ENCODE results near the gene SMAD9.

Gene SMAD9

DNA sequence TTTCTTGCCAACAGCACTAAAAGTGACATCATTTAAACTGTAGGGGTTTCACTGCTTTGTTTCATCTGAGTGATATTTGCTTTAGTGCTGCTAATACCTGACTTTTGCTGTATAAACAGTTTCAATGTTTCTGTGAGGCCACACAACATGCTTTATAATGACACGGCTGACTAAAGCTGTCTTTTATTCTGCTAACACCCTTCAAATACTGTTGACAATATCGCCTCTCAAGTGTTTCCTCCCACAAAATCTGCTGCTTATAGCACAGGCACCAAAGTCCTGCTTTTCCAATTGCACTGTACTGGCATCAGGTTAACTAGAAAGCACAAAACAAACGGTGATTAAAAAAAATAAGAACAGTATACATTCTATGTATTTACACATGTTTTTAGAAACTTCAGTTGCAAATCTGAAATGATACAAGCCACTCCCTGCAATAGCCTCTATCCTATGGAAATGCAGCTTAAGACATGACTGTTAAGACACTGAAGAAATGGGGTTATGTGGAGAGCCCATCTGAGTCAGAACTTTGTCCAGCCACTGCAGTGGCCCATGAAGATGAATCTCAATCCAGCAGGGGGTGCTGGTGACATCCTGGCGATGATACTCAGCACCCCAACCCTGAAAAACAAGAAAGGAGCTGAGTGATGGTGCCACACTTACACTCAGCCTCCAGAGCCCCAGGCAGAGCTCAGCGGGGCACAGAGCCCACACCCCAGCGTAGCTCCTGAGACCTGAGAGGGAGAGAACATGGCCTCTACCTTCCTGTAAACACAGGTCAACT is 71.6 kb downstream of the SMAD9 start:
- no peaks in the 10 kb centered on the region for H3K4me1 ChIP-seq
- TF ChIP-seq Cebpa-rat (IDR thresholded peaks at IDR 0.05) = no peak
- no peak overlapping the region for H3K27ac ChIP-seq
- H3K9me3 ChIP-seq = no peaks in the 10 kb centered on the region
- peaks cover 6% of the 10 kb centered on the region for H3K36me3 ChIP-seq
- no peak overlapping the region for H3K4me3 ChIP-seq
- H3K4me2 ChIP-seq = no peak overlapping the region
- no peaks in the 10 kb centered on the region for H4K20me1 ChIP-seq
- no peaks in the 10 kb centered on the region for H3K27me3 ChIP-seq
- H3K9ac ChIP-seq = no peak overlapping the region

DNA sequence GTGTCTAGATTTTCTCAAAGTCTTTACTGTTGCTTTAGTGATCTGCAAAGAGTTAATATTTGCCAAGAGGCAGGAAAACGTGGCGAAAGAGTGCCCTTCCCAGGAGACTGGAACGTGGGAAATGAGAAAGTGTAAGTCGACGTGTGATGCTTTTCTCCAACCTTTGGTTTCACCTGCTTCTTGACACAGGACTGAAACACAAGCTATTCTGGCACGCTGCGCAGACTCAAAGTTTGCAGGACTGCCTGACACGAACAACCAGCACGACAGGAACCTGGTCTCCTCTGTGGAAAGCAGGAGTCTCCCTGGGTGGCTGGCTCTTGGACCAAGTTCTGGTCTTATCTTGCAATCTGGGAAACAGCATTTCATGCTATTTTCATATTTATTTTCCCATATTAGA is 72.4 kb downstream of the SMAD9 start:
- no peaks in the 10 kb centered on the region for H3K27me3 ChIP-seq
- TF ChIP-seq Cebpa-rat (IDR thresholded peaks at IDR 0.05) = no peak
- no peaks in the 10 kb centered on the region for H4K20me1 ChIP-seq
- no peak overlapping the region for H3K4me2 ChIP-seq
- no peaks in the 10 kb centered on the region for H3K9me3 ChIP-seq
- peaks cover 6% of the 10 kb centered on the region for H3K36me3 ChIP-seq
- H3K9ac ChIP-seq = no peak overlapping the region
- H3K4me3 ChIP-seq = no peak overlapping the region
- no peak overlapping the region for H3K27ac ChIP-seq
- H3K4me1 ChIP-seq = no peaks in the 10 kb centered on the region

- no peaks in the 10 kb centered on the region for H4K20me1 ChIP-seq
- H3K4me2 ChIP-seq = no peak overlapping the region
- H3K4me3 ChIP-seq = no peak overlapping the region
- no peak overlapping the region for H3K9ac ChIP-seq
- peaks cover 28% of the 10 kb centered on the region for H3K36me3 ChIP-seq
- no peak overlapping the region for H3K27ac ChIP-seq
- TF ChIP-seq Cebpa-rat (IDR thresholded peaks at IDR 0.05) = no peak
- peaks cover 16% of the 10 kb centered on the region; the same call in 1 of the 2 replicates for H3K4me1 ChIP-seq
- H3K27me3 ChIP-seq = no peaks in the 10 kb centered on the region
- H3K9me3 ChIP-seq = no peaks in the 10 kb centered on the region
These were observed 78.6 kb downstream of the SMAD9 start for GRCh38 chr13:36841391-36841790.

DNA sequence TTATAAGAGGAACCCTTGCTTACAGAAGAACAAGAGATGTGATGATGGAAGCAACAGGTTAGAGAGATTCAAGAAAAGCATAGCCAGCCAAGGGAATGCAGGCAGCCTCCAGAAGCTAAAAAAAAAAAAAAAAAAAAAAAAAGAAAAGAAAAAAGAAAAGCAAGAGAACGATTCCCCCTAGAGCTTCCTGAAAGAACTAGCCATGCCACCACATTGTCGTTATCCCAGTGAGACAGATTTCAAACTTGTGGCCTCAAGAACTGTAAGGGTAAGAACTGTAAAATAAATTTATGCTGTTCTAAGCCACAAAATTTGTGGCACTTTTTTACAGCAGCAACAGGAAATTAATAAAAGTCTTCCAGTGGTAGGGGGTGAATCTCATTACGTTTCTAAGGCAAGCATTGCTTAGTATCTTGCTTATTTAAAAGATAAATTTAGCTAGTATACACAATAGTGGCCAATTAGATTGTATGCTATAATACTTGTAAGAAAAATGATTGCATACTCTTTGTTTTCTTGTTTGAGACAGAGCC is 79.3 kb downstream of the SMAD9 start:
- Histone ChIP-seq H4K20me1 (no peaks in the 10 kb centered on the region), H3K4me3 (no peak overlapping the region), H3K9me3 (no peaks in the 10 kb centered on the region), H3K4me1 (peaks cover 16% of the 10 kb centered on the region; the same call in 1 of the 2 replicates), H3K9ac (no peak overlapping the region), H3K27me3 (no peaks in the 10 kb centered on the region), H3K4me2 (no peak overlapping the region), H3K27ac (no peak overlapping the region), H3K36me3 (peaks cover 33% of the 10 kb centered on the region)
- TF ChIP-seq Cebpa-rat (IDR thresholded peaks at IDR 0.05) = no peak

DNA sequence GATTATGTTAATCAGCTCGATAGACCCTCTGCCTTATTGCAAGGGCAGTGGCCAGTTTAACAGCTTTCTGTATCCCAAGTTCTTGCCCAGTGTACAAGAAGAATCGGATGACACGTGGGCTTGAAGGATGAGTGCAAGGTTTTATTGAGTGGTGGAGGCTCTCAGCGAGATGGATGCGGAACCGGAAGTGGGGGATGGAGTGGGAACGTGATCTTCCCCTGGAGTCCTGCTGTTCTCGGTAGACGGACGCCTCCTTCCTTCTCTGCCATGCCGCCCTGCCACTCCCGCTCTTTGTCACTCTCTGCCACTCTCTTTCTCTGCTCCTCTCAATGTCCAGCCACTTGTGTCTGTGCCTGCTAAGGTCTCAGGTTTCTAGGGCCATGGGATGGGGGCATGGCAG is 80.1 kb downstream of the SMAD9 start:
- Histone ChIP-seq H3K27me3 (no peaks in the 10 kb centered on the region), H4K20me1 (no peaks in the 10 kb centered on the region), H3K4me2 (peak overlapping the region; percentile 20; the same call in 1 of the 2 replicates), H3K27ac (no peak overlapping the region), H3K4me1 (peaks cover 16% of the 10 kb centered on the region; the same call in 1 of the 2 replicates), H3K4me3 (no peak overlapping the region), H3K9me3 (no peaks in the 10 kb centered on the region), H3K9ac (no peak overlapping the region), H3K36me3 (peaks cover 33% of the 10 kb centered on the region)
- no peak for TF ChIP-seq Cebpa-rat (IDR thresholded peaks at IDR 0.05)

DNA sequence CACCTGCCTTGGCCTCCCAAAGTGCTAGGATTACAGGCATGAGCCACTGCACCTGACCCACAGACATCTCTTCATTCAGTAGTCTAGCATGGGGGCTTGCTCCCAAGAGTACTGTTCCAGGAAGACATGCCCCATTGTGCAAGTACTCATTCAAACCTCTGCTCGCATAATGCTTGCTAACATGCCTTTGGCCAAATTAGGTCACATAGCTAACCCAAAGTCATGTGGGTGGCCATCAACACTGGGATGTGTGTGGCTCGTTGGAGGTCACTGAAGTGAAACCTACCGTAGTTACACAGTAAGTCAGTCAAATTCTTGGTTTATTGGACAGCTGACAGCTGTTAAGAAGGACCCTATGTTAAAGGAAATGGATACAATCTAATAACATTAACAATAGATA is 80.8 kb downstream of the SMAD9 start:
- no peak overlapping the region for H3K9ac ChIP-seq
- no peak overlapping the region for H3K4me3 ChIP-seq
- H3K36me3 ChIP-seq = peaks cover 33% of the 10 kb centered on the region
- no peaks in the 10 kb centered on the region for H4K20me1 ChIP-seq
- H3K4me2 ChIP-seq = peak overlapping the region; percentile 20; the same call in 1 of the 2 replicates
- H3K4me1 ChIP-seq = peaks cover 16% of the 10 kb centered on the region; the same call in 1 of the 2 replicates
- H3K9me3 ChIP-seq = no peaks in the 10 kb centered on the region
- H3K27me3 ChIP-seq = no peaks in the 10 kb centered on the region
- TF ChIP-seq Cebpa-rat (IDR thresholded peaks at IDR 0.05) = no peak
- no peak overlapping the region for H3K27ac ChIP-seq

DNA sequence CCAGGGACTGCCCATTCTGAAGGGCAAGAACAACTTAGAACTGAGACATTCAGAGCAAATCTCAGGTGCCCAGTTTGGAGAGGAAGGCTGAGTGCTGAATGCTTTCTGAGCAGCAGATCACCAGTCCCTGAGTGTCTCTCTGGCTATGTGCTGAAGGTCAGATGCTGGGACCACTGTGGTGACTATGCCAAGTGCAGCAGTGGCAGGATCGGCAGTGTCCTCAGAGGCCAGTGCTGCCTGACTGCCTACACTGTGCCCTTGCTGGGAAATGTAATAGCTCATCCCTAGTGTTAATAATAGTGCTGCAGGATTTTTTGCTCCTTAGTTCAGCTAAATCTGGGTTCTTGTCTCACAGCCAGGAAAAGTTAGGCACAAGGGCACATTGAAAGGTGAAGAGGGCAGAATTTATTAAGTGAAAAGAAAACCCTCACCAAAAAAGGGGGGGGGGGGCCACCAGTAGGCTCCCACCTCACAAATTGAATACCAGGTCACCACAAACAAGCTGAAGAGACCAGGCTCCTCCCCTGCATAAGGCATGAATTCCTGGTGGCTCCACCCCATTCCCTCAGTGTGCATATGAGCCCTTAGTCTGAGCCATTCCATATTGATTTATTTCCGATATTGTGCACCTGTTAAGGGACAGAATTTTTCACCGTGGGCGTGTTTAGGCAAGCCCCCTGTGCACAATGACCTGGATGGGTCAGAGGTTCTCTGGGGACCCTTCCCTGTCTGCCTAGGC is 82.5 kb downstream of the SMAD9 start:
- Histone ChIP-seq H3K27ac (no peak overlapping the region), H3K9ac (no peak overlapping the region), H3K36me3 (peaks cover 31% of the 10 kb centered on the region), H3K4me2 (no peak overlapping the region), H3K4me3 (no peak overlapping the region), H3K4me1 (peaks cover 16% of the 10 kb centered on the region; the same call in 1 of the 2 replicates), H3K9me3 (no peaks in the 10 kb centered on the region), H4K20me1 (no peaks in the 10 kb centered on the region), H3K27me3 (no peaks in the 10 kb centered on the region)
- TF ChIP-seq Cebpa-rat (IDR thresholded peaks at IDR 0.05) = no peak

- no peak for TF ChIP-seq Cebpa-rat (IDR thresholded peaks at IDR 0.05)
- Histone ChIP-seq H3K9me3 (no peaks in the 10 kb centered on the region), H3K27ac (no peak overlapping the region), H3K4me3 (no peak overlapping the region), H3K4me2 (no peak overlapping the region), H3K27me3 (no peaks in the 10 kb centered on the region), H3K4me1 (peaks cover 10% of the 10 kb centered on the region; the same call in 1 of the 2 replicates), H3K9ac (no peak overlapping the region), H3K36me3 (peaks cover 53% of the 10 kb centered on the region), H4K20me1 (no peaks in the 10 kb centered on the region)
These were observed 85.7 kb downstream of the SMAD9 start for GRCh38 chr13:36834299-36834698.

GRCh38 chr13:36831291-36831690 is 88.7 kb downstream of the SMAD9 start:
- H3K9ac ChIP-seq = no peak overlapping the region
- H4K20me1 ChIP-seq = peaks cover 5% of the 10 kb centered on the region; the same call in 1 of the 2 replicates
- H3K4me2 ChIP-seq = no peak overlapping the region
- TF ChIP-seq Cebpa-rat (IDR thresholded peaks at IDR 0.05) = no peak
- H3K4me1 ChIP-seq = no peaks in the 10 kb centered on the region
- H3K27me3 ChIP-seq = no peaks in the 10 kb centered on the region
- no peaks in the 10 kb centered on the region for H3K9me3 ChIP-seq
- no peak overlapping the region for H3K4me3 ChIP-seq
- H3K27ac ChIP-seq = no peak overlapping the region
- H3K36me3 ChIP-seq = peaks cover 47% of the 10 kb centered on the region

- Histone ChIP-seq H3K4me1 (no peaks in the 10 kb centered on the region), H3K4me3 (no peak overlapping the region), H3K9ac (no peak overlapping the region), H3K27me3 (no peaks in the 10 kb centered on the region), H3K36me3 (peaks cover 56% of the 10 kb centered on the region), H3K27ac (no peak overlapping the region), H3K4me2 (no peak overlapping the region), H4K20me1 (peaks cover 20% of the 10 kb centered on the region), H3K9me3 (no peaks in the 10 kb centered on the region)
- no peak for TF ChIP-seq Cebpa-rat (IDR thresholded peaks at IDR 0.05)
These were observed 90.3 kb downstream of the SMAD9 start for GRCh38 chr13:36829753-36830152.
